HS-27A (cell line): ENCODE data around the gene RGS9.

Experiments
- DNase-seq: peaks from one replicate; pipeline ENCODE4 v3.0.0-alpha.2; 2012; ENCODE audit warnings: low read depth, missing footprints

The RGS9 gene

GRCh38 chr17:65219124-65219523 lies 82.0 kb downstream of the RGS9 start:
- no peak for DNase-seq

DNA sequence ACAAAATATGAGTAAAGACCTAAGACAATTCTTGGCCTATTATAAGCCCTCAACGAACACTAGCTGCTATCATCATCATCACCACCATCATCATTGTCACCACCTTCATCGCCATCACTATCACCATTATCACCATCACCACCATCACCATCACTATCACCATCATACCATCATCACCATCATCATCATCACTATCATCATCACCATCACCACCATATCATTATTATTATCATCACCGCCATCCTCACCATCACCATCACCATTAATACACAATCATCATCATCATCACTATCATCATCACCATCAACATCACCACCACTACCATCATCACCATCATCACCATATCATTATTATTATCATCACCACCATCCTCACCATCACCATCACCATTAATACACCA lies 82.5 kb downstream of the RGS9 start:
- DNase-seq, result no peak

GRCh38 chr17:65220732-65221131 lies 83.6 kb downstream of the RGS9 start:
- no peak for DNase-seq

DNA sequence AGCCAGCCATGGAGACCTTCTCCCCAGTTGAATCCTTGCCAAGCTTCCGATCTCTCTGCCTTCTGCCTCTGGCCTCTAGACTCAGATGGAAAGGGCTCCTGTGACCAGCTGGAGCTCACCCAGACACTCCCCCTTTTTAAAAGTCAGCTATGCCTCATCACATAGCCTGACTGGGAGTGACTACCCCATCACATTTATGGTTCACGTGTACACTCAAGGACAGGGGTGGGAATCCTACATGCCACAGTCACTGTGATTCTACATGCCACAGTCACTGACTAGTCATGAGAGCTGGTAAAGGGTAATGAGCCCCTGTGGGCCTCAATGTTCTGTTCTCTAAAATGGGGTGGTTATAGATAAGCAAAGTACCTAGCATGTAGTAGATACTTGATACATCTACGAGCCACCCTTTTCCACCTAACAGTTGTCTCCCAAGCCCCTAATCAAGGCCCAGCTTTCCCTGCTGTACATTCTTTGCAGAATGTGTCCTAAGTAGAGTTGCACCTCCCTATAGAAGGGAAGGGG lies 85.1 kb downstream of the RGS9 start:
- DNase-seq, result no peak

DNA sequence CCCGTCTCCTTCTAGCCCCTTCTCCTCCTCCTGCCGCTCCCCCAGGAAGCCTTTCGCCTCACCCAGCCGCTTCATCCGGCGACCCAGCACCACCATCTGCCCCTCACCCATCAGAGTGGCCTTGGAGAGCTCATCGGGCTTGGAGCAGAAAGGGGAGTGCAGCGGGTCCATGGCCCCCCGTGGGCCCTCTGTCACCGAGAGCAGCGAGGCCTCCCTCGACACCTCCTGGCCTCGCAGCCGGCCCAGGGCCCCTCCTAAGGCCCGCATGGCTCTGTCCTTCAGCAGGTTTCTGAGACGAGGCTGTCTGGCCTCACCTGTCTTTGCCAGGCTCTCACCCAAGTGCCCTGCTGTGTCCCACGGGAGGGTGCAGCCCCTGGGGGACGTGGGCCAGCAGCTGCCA lies 87.9 kb downstream of the RGS9 start:
- no peak for DNase-seq

DNA sequence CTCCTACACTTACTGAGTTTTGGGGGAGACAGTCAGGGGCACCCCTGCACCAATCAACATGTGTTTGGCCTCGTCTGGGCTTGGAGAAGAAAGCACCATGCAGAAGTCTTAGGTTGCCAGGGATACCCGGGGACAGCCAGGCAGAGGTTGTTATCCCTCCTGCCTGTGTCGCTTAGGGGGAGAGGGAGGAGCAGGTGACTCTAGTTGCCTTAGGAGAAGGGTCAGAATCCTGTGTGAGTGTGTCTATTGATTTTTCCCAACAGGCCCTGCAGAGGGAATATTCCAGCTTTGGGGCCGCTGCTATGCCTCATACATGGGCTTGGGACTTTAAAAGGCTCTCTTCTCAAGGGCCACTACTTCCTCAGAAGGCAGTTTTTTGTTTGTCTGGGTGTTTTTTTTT lies 89.1 kb downstream of the RGS9 start:
- DNase-seq, result no peak

DNA sequence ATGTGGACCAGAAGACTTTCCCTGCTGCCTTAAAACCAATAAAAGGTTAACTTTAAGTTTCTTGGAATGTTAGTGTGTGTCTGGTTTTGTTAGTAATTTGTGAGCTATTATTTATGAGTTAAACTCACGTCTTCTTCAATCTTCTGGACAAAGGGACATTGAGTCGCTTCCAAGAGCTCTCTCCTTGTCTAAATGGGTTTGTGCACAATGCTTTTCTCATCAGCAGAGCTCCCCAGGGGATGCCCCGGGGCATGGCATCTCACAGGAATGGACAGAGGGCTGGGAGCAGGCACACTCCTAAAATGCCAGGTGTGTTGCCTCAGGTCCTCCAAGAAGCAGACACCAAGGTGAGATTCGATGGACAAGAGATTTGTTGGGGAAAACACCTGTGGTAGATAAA lies 90.5 kb downstream of the RGS9 start:
- DNase-seq, result no peak

DNA sequence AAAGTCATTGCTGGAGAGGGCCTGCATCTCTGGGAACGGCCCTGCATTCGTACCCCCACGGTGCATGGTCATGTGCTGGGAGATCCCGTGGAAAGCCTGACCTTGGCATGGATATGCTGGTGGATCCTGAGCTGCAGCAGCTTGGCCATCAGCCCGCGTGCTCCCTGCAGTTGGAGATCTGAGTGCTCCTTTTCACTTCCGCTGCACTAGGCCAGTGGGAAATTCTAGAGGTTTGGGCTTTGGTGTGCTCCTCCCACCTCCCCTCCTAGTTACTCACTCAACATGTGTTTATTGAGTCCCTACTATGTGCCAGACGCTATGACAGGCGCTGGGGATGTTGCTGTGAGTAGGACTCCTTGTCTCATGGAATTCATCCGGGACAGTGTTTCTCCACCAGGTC lies 91.1 kb downstream of the RGS9 start:
- no peak for DNase-seq

- DNase-seq, result no peak
Observed at GRCh38 chr17:65228734-65229620, 91.8 kb downstream of the RGS9 start.

DNA sequence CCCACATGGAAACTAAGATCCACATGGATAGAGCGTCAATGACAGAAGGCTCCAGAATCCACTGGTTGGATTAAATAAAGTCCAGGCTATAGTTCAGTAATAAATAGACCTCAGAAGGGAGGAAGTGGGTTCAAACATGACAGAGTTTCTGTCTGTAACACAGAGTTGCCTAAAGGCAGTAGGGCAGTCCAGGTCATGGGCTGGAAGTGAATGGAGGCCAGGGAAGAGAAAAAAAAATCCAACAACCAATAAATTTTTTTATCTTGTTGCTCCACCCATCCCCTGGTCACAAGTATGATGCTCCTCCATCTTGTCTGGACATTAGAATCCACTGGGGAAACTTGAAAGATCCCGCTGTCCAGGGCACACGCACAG lies 92.4 kb downstream of the RGS9 start:
- DNase-seq, result no peak

- no peak for DNase-seq
Observed at GRCh38 chr17:65230040-65230439, 92.9 kb downstream of the RGS9 start.

GRCh38 chr17:65231086-65231485 lies 93.9 kb downstream of the RGS9 start:
- DNase-seq, result no peak

DNA sequence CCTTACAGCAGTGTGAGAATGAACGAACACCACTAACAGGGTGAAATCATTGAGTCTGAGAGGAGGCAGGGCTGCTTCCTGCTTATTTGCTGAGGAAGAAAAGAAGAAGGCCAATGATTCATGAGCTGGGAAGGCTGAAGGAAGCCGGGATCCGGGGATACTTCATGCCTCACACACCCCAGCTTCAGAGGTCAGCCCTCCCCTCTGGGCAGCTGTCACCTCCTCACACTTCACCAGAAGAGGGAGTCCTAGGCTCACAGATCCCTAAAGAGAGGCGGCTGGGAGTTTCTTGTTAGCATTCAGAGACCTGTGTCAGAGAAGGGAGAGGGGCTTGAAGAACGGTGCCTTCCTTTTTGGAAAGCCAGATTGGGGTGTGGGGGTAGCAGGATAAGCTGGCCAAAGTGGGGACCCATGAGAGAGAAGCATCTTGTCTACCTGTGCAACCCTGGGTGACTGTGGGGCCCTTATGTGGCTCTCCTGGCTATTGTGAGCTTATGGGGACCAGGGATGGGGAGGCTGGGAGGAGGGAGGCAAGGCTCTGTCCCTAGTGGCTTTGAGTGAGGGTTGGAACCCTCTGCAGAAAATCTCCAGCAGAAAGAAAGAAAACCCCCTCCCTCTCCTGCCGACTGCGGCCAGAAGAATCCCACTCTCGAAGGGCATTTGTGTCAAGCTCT lies 94.6 kb downstream of the RGS9 start:
- no peak for DNase-seq

GRCh38 chr17:65235284-65235683 lies 98.1 kb downstream of the RGS9 start:
- DNase-seq, result no peak

DNA sequence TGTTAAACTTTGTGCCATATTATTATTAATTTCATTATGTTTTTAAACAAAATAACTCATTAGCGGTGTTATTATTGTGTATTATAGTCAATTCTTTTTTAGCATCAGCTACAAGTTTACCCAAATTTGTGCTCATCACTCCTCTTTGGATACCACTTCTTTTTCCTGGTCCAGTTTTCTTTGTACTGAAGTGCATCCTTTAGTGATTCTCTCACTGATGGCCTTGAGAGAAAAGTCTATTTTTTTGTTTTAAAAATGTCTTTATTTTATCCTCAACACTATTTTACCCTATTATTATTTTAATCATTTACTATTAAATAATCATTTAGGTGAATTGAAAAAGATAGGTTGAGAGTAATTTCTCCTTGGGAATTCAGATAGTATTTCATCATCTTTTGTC lies 99.2 kb downstream of the RGS9 start:
- no peak for DNase-seq

DNA sequence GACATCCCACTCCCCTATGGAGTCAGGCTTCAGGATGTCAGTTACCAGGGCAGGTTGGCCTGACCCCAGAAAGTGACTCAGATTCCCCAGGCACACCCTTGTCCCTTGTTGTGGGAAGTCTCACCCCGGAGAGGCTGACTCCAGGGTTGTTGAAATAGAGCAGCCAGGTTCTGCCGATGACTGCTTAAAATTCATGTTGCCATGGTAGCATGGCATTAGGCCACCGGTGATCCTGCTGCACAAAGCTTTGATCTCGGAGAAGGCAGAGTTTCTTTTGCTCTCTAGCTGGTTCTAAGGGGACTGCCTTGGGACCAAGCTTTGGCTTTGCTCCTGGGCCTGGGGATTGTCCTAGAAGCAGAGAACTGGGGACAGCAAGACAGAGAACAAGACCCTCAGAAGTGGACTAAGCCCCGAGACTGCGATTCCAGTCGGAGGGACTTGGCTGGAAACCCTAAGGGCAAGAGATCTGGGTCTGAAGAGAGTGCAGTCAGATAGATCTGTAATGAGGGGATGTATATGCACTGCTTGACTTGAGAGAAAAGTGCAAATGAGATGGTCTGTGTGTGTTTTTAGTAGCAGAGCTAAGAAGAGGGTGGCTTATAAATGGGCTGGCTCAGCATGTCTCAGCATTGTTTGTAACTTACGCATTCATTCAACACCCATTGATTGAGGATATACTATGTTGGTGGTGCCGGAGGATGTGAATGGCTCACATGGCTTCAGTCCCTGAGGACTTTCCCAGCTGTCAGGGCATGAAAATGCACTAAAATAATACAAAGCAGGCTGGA lies 106.9 kb downstream of the RGS9 start:
- no peak for DNase-seq

GRCh38 chr17:65246252-65246651 lies 109.1 kb downstream of the RGS9 start:
- DNase-seq, result no peak

DNA sequence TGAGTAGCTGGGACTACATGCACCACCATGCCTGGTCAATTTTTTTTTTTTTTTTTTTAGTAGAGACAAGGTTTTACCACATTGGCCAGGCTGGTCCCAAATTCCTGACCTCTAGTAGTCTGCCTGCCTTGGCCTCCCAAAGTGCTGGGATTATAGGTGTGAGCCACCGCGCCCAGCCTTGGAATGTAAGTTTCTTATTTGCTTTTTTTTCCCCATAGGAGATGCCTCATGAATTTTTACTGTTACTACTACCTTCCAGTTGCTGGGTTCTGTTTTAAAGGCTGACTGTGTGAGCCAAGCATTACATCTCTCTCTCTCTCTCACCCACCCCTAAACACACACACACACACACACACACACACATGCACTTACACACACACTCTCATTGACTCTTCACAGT lies 112.6 kb downstream of the RGS9 start:
- no peak for DNase-seq

DNA sequence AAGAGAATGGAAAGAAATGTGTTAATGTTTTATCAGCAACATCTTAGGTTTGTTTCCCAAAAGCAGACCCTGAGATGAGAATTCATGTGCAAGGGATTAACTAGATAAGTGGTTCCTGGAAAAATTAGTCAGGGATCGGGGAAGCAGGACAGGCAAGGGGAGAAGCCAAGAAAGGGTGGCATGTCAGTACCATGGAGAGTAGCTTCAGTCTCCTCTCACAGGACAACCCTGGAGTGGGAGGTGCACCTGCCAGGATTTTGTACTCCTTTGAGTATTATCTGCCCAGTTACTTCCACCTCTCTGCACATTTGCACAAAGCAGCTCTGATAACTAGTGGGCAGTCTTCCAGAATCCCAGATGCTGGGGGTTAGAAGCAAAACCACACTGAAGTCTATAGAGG lies 117.0 kb downstream of the RGS9 start:
- no peak for DNase-seq

DNA sequence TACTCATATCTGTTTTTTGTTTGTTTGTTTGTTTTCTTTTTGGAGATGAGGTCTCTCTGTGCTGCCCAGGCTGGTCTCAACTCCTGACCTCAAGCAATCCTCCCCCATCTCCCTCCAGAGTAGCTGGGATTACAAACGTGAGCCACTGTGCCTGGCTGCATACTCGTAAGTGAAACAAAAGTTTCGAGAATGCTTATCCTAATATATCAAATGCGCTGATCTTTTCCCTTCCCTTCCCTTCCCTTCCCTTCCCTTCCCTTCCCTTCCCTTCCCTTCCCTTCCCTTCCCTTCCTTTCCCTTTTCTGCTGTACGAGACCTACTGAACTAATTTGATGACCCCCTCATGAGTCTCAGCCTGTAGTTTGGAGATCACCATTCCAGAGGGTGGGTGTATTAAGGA lies 122.1 kb downstream of the RGS9 start:
- DNase-seq, result no peak

DNA sequence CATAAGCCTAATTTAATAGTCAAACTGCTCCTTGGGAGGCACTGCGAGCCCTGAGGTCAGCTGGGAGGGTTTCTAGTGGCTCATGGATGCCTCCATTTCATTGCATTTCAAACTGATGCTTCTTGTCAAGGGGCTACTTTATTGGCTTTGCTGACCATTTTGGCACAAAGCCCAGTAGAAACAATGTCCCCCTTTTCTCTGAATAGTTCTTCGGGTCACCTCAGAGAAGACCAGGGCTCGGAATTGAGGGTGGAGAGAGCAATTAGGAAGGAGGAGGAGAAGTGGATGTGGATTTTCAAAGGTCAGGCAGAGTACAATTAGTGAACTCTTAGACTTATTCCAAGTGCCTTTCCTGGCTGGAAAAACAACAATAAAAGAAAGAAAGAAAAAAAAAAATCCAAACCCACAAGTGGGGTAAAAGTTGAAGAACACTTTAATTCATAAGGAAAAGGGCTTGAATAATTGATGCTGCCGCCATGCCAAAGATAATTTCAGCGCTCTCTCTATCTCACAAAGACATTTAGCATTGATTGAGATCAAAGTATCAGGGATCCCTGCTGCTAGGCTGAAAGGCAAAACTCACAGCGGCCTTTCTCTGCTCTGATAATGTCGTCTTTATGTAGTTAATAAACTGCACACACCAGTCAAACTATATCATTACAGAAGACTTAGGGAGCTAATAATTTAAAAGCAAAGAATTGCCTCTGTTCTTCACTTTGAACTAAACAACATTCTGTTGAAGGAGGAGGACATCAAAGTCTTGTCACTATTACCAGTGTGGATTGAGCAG lies 122.7 kb downstream of the RGS9 start:
- no peak for DNase-seq

DNA sequence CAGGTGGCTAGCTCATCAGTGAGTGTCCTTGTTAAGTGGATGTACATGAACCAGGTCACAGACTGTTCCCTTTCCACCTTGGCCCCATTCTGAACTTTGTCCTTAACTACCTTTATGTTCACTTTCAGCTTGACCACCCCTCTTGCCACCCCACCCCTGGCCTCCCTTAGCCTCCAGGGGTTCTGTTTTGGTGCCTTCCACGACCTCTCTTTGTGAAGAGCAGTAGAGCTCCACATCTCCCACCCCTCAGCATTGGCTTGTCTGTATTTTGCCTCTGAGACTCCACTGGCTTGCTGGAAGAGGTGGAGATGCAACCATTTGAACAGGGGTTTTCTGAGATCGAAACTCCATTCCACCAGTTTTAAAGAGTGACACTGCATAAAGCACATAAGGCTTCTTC lies 123.5 kb downstream of the RGS9 start:
- no peak for DNase-seq
